Tibial artery (tissue), 4 donors: ENCODE measurements around the gene SCART1.

Experiments used
- DNase-seq, 2 donors: peaks; one replicate each; pipeline ENCODE4 v3.0.0-alpha.2; 2019
- H3K27ac ChIP-seq, 2 donors: fragments of 200-600 bp; sonication (generic) in 1 of 2; 1 replicate in 1 of 2; 2 replicates in 1 of 2; pipeline ENCODE4 v1.5.1; 2018 to 2019; ENCODE audit warnings: mild to moderate bottlenecking in 1 of 2
- H3K27me3 ChIP-seq, 2 donors: fragments of 200-600 bp; sonication (generic) in 1 of 2; one replicate each; pipeline versions ENCODE4 v1.5.1 to v1.6.0; 2016 to 2019
- H3K36me3 ChIP-seq, 3 donors: fragments of 200-600 bp; sonication (generic) in 2 of 3; one replicate each; pipeline ENCODE4 v1.5.1; 2016 to 2019; ENCODE audit warnings: mild to moderate bottlenecking in 2 of 3
- H3K4me1 ChIP-seq, 4 donors: fragments of 200-600 bp; sonication (generic) in 2 of 4; 1 replicate in 3 of 4; 2 replicates in 1 of 4; pipeline ENCODE4 v1.5.1; 2016 to 2019
- H3K4me3 ChIP-seq, 2 donors: fragments of 200-600 bp; sonication (generic) in 1 of 2; 1 replicate in 1 of 2; 2 replicates in 1 of 2; pipeline ENCODE4 v1.5.1; 2018 to 2019; ENCODE audit warnings: mild to moderate bottlenecking in 2 of 2
- H3K9me3 ChIP-seq, 3 donors: fragments of 200-600 bp; sonication (generic) in 1 of 3; one replicate each; pipeline ENCODE4 v1.5.1; 2016 to 2019
- intact Hi-C: fragments of 100-400 bp; cut with DNase I; formaldehyde crosslinking; loops from one replicate; pipeline ENCODE4 v1.15.0; 2023; ENCODE audit warnings: low total_unique reads
- TF ChIP-seq, protein P1 (sequence below), 2 experiments: fragments of 200-600 bp in 1 of 2; fragments of 450-650 bp in 1 of 2; IDR thresholded peaks; one replicate each; pipeline ENCODE4 v1.5.1; 2017 to 2019; ENCODE audit warnings: antibody characterized with exemption in 2 of 2, mild to moderate bottlenecking in 1 of 2, moderate library complexity in 1 of 2

SCART1 gene

DNA sequence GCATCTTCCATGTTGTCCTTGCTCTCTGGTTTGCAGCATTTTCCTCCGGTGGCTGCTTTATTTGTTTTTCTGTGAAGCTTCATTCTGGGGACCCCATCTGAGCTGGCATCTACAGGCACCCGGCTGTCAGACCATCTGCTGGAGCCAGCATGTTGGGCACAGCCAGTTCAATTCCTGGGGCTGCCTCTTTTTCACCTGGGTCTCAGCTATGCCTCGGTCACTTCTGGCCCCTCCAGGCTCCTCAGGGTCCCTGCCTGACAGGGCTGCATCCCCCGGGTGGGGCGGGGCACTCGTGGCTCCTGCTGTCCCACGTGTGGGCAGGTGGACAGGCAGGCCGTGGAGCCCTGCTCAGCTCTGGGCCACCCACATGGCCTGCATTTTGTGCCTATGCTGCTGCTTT, 8.1 kb downstream of the SCART1 start:
- H3K27me3 ChIP-seq, result no peaks in the 10 kb centered on the region
- no peak for DNase-seq
- H3K27ac ChIP-seq, result no peak overlapping the region
- peaks cover 1 to 42% (median 7%) of the 10 kb centered on the region in 3 donors for H3K36me3 ChIP-seq
- intact Hi-C loops, result no loop called here
- no peak overlapping the region for H3K4me3 ChIP-seq
- no peaks in the 10 kb centered on the region for H3K4me1 ChIP-seq
- TF ChIP-seq, protein P1, sequence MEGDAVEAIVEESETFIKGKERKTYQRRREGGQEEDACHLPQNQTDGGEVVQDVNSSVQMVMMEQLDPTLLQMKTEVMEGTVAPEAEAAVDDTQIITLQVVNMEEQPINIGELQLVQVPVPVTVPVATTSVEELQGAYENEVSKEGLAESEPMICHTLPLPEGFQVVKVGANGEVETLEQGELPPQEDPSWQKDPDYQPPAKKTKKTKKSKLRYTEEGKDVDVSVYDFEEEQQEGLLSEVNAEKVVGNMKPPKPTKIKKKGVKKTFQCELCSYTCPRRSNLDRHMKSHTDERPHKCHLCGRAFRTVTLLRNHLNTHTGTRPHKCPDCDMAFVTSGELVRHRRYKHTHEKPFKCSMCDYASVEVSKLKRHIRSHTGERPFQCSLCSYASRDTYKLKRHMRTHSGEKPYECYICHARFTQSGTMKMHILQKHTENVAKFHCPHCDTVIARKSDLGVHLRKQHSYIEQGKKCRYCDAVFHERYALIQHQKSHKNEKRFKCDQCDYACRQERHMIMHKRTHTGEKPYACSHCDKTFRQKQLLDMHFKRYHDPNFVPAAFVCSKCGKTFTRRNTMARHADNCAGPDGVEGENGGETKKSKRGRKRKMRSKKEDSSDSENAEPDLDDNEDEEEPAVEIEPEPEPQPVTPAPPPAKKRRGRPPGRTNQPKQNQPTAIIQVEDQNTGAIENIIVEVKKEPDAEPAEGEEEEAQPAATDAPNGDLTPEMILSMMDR (IDR thresholded peaks at IDR 0.05), result no peak
- no peaks in the 10 kb centered on the region for H3K9me3 ChIP-seq

DNA sequence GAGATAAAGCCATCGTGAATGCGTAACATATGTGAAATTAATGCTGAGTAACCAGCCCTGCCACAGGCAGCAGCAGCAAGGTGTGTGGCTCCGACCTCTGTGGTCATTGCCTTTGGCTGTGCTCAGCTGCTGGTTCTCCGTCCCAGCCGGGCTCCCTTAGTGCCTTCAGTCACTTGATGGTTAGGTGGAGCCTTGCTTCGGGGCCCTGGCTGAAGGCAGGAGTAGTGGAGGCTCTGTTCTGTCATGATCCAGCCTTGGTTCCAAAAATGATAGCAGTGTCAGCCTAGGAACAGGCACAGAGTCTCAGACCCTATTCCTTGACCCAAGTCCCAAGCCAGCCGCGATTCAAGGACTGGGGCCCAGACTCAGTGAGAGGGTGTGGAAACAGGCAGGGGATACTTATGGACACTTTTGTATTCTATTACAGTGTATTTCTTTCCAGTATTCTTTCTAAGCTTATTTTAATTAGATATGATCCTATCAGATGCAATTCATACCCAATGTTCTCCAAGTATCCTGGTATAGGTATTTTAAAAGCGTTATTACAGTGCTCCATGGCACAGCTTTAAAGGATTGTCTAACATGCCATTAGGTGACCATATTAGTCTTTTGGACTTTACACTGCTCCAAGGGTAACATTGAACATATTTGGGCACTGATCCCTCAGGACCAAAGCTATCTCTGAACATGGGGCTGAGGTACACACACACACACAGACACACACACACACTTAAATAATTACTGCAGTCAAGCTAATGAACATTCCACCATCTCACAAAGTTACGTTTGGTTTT, 9.0 kb downstream of the SCART1 start:
- Histone ChIP-seq H3K27me3 (no peaks in the 10 kb centered on the region), H3K4me1 (no peaks in the 10 kb centered on the region), H3K36me3 (peaks cover 10 to 44% (median 11%) of the 10 kb centered on the region in 3 donors), H3K9me3 (no peaks in the 10 kb centered on the region), H3K4me3 (no peak overlapping the region), H3K27ac (no peak overlapping the region)
- DNase-seq, result peak in 1 of 2 donors; percentile 44
- TF ChIP-seq, protein P1 (IDR thresholded peaks at IDR 0.05), result no peak
- intact Hi-C loops, result no loop called here

DNA sequence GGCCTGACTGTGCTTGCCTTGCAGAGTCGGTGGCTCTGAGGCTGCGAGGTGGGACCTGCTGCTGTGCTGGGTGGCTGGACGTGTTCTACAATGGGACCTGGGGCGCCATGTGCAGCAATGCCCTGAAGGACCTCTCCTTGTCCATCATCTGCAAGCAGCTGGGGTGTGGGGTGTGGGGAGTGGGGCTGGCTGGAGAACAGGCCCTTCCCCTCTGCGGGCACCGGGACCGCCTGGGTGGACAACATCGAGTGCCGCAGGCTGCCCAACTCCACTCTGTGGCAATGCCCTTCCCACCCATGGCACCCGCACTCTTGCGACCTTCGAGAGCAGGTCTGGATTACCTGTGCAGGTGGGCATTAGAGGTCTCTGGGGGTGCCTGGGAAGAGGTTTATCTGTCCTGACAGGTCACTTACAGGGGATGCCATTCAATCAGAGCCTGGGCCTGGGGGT, 10.9 kb downstream of the SCART1 start:
- intact Hi-C loops, result no loop called here
- H3K4me3 ChIP-seq, result no peak overlapping the region
- H3K9me3 ChIP-seq, result no peaks in the 10 kb centered on the region
- H3K4me1 ChIP-seq, result no peaks in the 10 kb centered on the region
- no peaks in the 10 kb centered on the region for H3K27me3 ChIP-seq
- H3K27ac ChIP-seq, result no peak overlapping the region
- TF ChIP-seq, protein P1 (IDR thresholded peaks at IDR 0.05), result no peak
- peaks cover 17 to 36% (median 17%) of the 10 kb centered on the region in 3 donors for H3K36me3 ChIP-seq
- DNase-seq, result peak in 1 of 2 donors; percentile 43

DNA sequence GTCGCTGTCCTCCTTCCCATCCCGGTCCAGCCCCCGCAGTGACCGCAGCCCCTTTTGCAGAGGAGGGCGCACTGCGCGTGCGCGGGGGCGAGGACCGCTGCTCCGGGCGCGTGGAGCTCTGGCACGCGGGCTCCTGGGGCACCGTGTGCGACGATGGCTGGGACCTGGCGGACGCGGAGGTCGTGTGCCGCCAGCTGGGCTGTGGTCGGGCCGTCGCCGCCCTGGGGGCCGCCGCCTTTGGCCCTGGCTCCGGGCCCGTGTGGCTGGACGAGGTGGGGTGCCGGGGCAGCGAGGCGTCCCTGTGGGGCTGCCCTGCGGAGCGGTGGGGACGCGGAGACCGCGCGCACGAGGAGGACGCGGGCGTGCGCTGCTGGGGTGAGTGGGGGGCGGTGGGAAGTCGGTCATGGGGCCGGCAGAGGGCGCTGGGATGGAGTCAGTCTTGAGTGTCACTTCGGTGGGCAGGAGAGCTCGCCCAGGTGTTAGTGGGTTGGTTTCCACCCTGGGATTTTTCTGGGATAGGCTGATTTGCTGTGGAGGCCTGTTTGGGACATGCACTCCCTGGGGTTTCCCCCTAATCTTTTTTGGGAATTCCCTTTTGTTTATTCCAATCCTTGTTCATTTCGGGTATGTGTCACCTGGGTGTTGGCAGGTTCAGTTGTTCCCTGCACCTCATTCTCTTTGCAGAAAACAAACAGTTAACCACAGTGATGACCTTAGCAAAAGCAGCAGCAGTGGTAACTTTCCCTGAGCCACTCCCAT, 11.6 kb downstream of the SCART1 start:
- peak in 1 of 2 donors; percentile 55 for DNase-seq
- intact Hi-C loops, result no loop called here

DNA sequence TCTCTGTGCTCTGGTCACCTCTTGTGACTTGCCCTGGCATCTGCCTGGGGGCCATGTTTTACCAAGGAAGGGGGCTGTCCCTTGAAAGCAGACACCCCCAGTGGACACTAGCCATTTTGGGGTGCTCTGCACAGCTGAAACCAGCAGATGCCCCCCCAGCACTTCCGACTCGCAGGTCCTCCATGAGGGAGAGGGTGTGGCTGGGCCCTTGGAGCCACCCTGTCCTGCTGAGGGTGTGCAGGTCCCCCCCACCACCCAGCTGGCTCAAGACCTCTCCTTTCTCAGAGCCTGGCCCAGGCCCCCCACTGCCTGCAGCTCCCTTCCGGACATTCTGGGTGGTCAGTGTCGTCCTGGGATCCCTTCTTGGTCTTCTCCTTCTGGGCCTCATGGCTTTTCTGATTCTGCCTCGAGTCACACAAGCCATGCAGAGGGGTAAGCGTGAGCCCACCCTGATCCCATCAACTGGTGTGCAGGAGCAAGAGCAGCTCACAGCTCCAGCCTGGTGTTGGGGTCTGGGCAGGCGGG, 12.3 kb downstream of the SCART1 start:
- Histone ChIP-seq H3K36me3 (peaks cover 17 to 31% (median 17%) of the 10 kb centered on the region in 3 donors), H3K27me3 (no peaks in the 10 kb centered on the region), H3K4me3 (no peak overlapping the region), H3K9me3 (no peaks in the 10 kb centered on the region), H3K27ac (no peak overlapping the region), H3K4me1 (no peaks in the 10 kb centered on the region)
- intact Hi-C loops, result no loop called here
- TF ChIP-seq, protein P1 (IDR thresholded peaks at IDR 0.05), result no peak
- peak in 1 of 2 donors; percentile 50 for DNase-seq

More for the DNA sequence above, 11.6 kb downstream of the SCART1 start:
- TF ChIP-seq, protein P1 (IDR thresholded peaks at IDR 0.05), result no peak
- H3K27me3 ChIP-seq, result no peaks in the 10 kb centered on the region
- H3K27ac ChIP-seq, result no peak overlapping the region
- peaks cover 17 to 36% (median 17%) of the 10 kb centered on the region in 3 donors for H3K36me3 ChIP-seq
- H3K4me1 ChIP-seq, result no peaks in the 10 kb centered on the region
- no peak overlapping the region for H3K4me3 ChIP-seq
- no peaks in the 10 kb centered on the region for H3K9me3 ChIP-seq
